GM19372 (cell line): Measurements from ENCODE around the gene KLHL26.
A peak's percentile ranks its signal among the peaks of the same experiment; 100 is the strongest.
"Not testable (repeated sequence)": the region's sequence is repeated elsewhere in the genome, so short reads cannot be mapped to it uniquely, and the experiment has no call there.

Experiments
- ATAC-seq: cut with Tn5 transposase; IDR thresholded peaks from one replicate; pipeline ENCODE4 v1.9.1; 2021; ENCODE audit warnings: mild to moderate bottlenecking, low read depth, moderate library complexity; ENCODE audit not compliant: unreplicated experiment

KLHL26 gene

DNA sequence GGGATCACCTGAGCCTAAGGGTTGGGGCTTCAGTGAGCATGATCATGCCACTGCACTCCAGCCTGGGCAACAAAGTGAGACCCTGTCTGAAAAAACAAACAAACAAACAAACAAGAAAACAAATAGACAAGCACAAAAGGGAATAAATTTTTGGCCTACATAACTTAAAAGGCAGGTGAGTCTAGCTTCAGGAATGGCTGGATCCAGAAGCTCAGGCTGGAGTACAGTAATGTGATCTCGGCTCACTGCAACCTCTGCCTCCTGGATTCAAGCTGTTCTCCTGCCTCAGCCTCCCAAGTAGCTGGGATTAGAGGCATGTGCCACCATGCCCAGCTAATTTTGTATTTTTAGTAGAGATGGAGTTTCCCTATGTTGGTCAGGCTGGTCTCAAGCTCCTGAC lies 43.3 kb downstream of the KLHL26 start:
- not testable (repeated sequence) for ATAC-seq

- ATAC-seq: no peak
Observed at GRCh38 chr19:18682807-18683108, 45.9 kb downstream of the KLHL26 start.

DNA sequence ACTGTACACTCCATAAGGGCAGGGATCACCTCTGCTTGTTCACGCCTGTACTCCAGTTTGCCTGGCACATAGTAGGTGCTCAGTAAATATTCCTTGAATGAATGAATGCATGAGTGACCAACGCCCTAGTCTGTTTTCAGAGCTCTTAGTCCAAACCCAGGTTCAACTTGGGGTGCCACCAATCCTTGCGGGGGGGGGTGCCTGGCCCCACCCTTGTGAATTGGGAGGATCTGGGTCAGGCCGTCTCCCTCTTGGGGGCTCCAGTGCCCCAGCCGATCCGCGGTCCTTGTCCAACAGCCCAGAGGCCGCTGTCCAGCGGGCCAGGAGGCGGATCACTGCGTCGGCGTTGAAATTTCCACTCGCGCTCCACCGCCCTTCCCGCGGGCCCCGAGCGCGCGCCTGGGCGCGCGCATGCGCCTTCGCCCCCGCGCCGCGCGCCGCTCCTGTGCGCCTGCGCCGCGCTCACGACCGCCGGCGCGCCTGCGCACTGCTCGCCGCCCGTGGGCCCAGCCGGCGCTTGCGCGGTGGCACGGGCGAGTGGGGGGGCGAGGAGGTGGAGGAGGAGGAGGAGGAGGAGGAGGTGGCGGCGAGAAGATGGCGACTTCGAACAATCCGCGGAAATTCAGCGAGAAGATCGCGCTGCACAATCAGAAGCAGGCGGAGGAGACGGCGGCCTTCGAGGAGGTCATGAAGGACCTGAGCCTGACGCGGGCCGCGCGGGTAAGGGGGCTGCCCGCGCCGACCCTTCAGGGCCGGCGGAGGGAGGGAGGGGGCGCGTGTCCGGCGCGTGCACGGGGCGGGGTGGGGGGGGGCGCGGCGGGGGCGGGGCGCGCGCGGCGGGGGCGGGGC lies 46.5 kb downstream of the KLHL26 start, which contains the start of gene CRTC1:
Gene CRTC1 (plus strand): TSS at position 572 of the 849 bp plus-strand sequence. CDS start 23 bp downstream, at position 595.
- peak; percentile 81 for ATAC-seq

- no peak for ATAC-seq
Observed at GRCh38 chr19:18683958-18684641, 47.3 kb downstream of the KLHL26 start.

DNA sequence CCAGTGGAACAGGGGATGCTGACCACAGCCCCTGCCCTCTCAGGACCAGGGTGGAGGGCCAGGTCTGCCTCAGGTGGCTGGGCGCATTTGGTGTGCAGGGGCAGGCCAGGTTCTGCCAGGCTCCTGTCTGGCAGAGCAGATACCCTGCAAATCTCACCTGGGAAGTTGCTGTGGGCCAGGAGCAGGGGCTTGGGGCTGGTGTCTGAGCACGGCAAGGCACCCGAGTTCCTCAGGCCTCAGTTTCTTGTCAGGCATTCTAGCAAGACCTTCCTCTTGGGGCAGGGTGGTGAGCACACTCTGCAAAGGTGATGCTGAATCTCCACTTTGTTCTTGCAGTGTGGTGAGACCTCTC lies 47.8 kb downstream of the KLHL26 start:
- ATAC-seq: no peak

DNA sequence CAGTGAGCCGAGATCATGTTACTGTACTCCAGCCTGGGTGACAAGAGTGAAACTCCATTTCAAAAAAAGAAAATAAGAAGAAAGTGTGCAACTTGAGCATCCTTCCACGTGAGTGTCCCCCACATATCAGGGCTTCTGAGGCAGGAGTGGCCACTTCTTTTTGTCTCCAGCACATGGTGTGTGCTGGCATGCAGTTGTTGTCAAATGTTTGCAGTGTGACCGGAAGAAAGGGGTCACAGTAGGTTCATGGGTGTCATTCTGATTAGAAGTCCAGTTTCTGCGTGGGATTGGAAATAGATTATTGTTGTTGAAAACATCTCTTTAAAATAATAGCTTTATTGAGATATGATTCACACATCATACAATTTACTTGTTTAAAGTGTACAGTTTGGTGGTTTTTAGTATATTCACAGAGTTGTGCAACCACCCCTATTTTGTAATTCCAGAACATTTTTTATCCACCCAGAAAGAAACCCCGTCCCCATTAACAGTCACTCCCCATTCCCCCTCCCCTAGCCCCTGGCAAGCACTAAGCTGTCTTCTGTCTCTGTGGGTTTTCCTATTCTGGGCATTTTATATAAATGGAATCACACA lies 48.9 kb downstream of the KLHL26 start:
- no peak for ATAC-seq

- no peak for ATAC-seq
Observed at GRCh38 chr19:18687740-18688465, 51.1 kb downstream of the KLHL26 start.

- ATAC-seq: no peak
Observed at GRCh38 chr19:18696023-18696422, 59.2 kb downstream of the KLHL26 start.

DNA sequence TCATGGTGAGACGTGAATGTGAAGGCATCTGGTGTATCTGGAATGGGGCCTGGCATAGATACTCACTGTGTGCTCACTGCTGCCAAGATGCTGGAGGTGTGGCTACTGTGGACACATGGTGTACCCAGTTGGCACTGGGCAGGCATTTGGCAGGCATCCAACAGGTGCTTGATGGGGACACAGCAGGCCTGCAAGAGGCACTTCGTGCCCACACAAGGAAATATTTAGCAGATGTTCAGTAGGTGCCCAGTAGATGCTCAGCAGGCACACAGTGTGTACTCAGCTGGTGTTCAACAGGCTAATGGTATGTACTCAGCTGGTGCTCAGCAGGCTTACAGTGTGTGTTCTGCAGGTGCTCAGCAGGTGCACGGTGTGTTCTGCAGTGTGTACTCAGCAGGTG lies 60.9 kb downstream of the KLHL26 start:
- ATAC-seq: no peak

GRCh38 chr19:18698321-18699167 lies 61.7 kb downstream of the KLHL26 start:
- ATAC-seq: no peak

- no peak for ATAC-seq
Observed at GRCh38 chr19:18699403-18700054, 62.7 kb downstream of the KLHL26 start.

- no peak for ATAC-seq
Observed at GRCh38 chr19:18700501-18701249, 63.8 kb downstream of the KLHL26 start.

- no peak for ATAC-seq
Observed at GRCh38 chr19:18701250-18701608, 64.4 kb downstream of the KLHL26 start.

- no peak for ATAC-seq
Observed at GRCh38 chr19:18704054-18704453, 67.2 kb downstream of the KLHL26 start.

- no peak for ATAC-seq
Observed at GRCh38 chr19:18704971-18705370, 68.1 kb downstream of the KLHL26 start.

DNA sequence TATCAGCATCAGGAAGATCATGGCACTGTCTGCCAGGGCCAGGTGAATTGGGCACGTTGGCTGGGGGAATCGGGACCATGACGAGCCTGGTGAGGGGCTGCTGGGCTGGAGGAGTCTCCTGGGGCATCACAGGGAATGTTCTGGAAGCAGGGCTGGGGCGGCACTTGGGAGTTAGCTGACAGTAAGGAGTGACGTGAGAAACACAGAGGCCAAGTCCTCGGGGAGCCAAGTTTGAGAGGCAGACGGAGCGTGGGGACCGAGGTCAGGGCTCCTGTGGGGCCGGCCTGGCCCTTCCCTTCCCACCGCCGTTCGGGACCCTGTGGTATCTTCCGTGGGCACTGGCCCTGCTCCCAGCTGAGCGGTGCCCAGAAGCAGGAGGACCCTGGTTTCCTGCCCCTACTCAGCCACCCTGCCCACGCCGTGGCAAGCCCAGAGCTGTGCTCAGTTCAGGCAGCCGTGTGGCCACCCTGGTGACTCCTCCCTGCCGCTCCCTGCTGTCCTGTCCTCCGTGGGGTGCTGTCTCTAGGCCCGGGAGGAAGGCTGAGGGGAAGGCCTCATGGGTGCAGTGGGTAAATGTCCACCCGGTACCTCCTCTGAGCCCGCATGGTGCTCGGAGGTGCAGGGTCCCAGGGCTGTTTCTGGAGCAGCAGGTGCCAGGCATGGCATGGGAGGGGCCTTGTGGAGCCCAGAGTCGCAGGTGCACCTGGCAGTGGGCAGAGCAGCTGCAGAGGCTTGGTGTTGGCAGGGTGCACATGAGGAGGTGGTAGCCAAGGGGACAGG lies 71.8 kb downstream of the KLHL26 start:
- no peak for ATAC-seq

GRCh38 chr19:18709546-18709945 lies 72.7 kb downstream of the KLHL26 start:
- no peak for ATAC-seq

- no peak for ATAC-seq
Observed at GRCh38 chr19:18710186-18710585, 73.4 kb downstream of the KLHL26 start.
